ENCODE results near the gene TMEM120A. TPM values are rescaled to one million over a fixed set of nuclear protein-coding genes. Genes with fewer than 3 reads are reported as not detected.
A peak's percentile ranks its signal among the peaks of the same experiment; 100 is the strongest.

Gene TMEM120A
- total and polyA plus RNA-seq, 5 donors = 67.7 to 111 (median 84.1) TPM

GRCh38 chr7:75995996-75996395 is 1.6 kb upstream of the TMEM120A start:
- Histone ChIP-seq H3K4me3 (ENCODE audit: low read length) (no peak overlapping the region), H3K9me3 (ENCODE audit: control insufficient read depth, low read length) (no peaks in the 10 kb centered on the region), H3K27ac (ENCODE audit: low read length) (no peak overlapping the region), H3K4me1 (ENCODE audit: control insufficient read depth, insufficient read depth, low read length) (peaks cover 7% of the 10 kb centered on the region), H3K27me3 (ENCODE audit: control insufficient read depth, insufficient read depth) (no peaks in the 10 kb centered on the region)
- ATAC-seq (no peak), DNase-seq (no peak)
- 98% methylated on average over 5 of the region's 5 CpGs for WGBS
- intact Hi-C loops (cut with DNase I) = no loop called here

GRCh38 chr7:75995052-75995471 is 667 bp upstream of the TMEM120A start:
- no peaks in the 10 kb centered on the region for H3K9me3 ChIP-seq (ENCODE audit: control insufficient read depth, low read length)
- peak; percentile 0 to 1 for ATAC-seq
- peaks cover 12% of the 10 kb centered on the region for H3K4me1 ChIP-seq (ENCODE audit: control insufficient read depth, insufficient read depth, low read length)
- H3K27ac ChIP-seq (ENCODE audit: low read length) = peak overlapping the region; percentile 93
- 41% methylated on average over 11 of the region's 11 CpGs for WGBS
- no peaks in the 10 kb centered on the region for H3K27me3 ChIP-seq (ENCODE audit: control insufficient read depth, insufficient read depth)
- peak overlapping the region; percentile 30 for H3K4me3 ChIP-seq (ENCODE audit: low read length)
- DNase-seq = peak; percentile 56 to 84 (median 80)
- intact Hi-C loops (cut with DNase I) = no loop called here

- Histone ChIP-seq H3K27me3 (ENCODE audit: control insufficient read depth, insufficient read depth) (no peaks in the 10 kb centered on the region), H3K9me3 (ENCODE audit: control insufficient read depth, low read length) (no peaks in the 10 kb centered on the region), H3K27ac (ENCODE audit: low read length) (peak overlapping the region; percentile 84), H3K4me3 (ENCODE audit: low read length) (peak overlapping the region; percentile 69), H3K4me1 (ENCODE audit: control insufficient read depth, insufficient read depth, low read length) (peaks cover 14% of the 10 kb centered on the region)
- 2% methylated on average over 40 of the region's 40 CpGs for WGBS
- intact Hi-C loops (cut with DNase I) = loop anchor here in 1 of 4 donors (5.0 kb wide), 1 partner anchor 77 kb away; the partner anchor contains the start of gene POR
- peak; percentile 90 to 94 (median 92) for DNase-seq
- peak; percentile 59 to 70 for ATAC-seq
Observed at GRCh38 chr7:75993689-75994387, 557 bp downstream of the TMEM120A start.

GRCh38 chr7:75992083-75992755 is 2.2 kb downstream of the TMEM120A start:
- no peak overlapping the region for H3K4me3 ChIP-seq (ENCODE audit: low read length)
- peak overlapping the region; percentile 53 for H3K27ac ChIP-seq (ENCODE audit: low read length)
- H3K27me3 ChIP-seq (ENCODE audit: control insufficient read depth, insufficient read depth) = no peaks in the 10 kb centered on the region
- peaks cover 14% of the 10 kb centered on the region for H3K4me1 ChIP-seq (ENCODE audit: control insufficient read depth, insufficient read depth, low read length)
- DNase-seq (peak; percentile 61 to 76 (median 69)), ATAC-seq (no peak)
- WGBS = 74% methylated on average over 20 of the region's 20 CpGs
- intact Hi-C loops (cut with DNase I) = loop anchor here in 1 of 4 donors (5.0 kb wide), 1 partner anchor 75 kb away; the partner anchor contains the start of gene POR
- no peaks in the 10 kb centered on the region for H3K9me3 ChIP-seq (ENCODE audit: control insufficient read depth, low read length)

GRCh38 chr7:75991531-75992082 is 2.8 kb downstream of the TMEM120A start:
- intact Hi-C loops (cut with DNase I) = loop anchor here in 1 of 4 donors (5.0 kb wide), 1 partner anchor 74 kb away; the partner anchor contains the start of gene POR
- DNase-seq = no peak
- ATAC-seq = no peak
- WGBS = 97% methylated on average over 9 of the region's 9 CpGs
- Histone ChIP-seq H3K4me1 (ENCODE audit: control insufficient read depth, insufficient read depth, low read length) (peaks cover 14% of the 10 kb centered on the region), H3K9me3 (ENCODE audit: control insufficient read depth, low read length) (no peaks in the 10 kb centered on the region), H3K27ac (ENCODE audit: low read length) (no peak overlapping the region), H3K27me3 (ENCODE audit: control insufficient read depth, insufficient read depth) (no peaks in the 10 kb centered on the region), H3K4me3 (ENCODE audit: low read length) (no peak overlapping the region)

GRCh38 chr7:75989500-75990388 is 4.7 kb downstream of the TMEM120A start:
- intact Hi-C loops (cut with DNase I) = loop anchor here in 2 of 4 donors (5.0 to 10.0 kb wide), 2 partner anchors 65 to 72 kb away; partner anchors contain the start of gene POR (in 1 of the 2)

GRCh38 chr7:75988568-75989499 is 5.6 kb downstream of the TMEM120A start:
- peaks cover 14% of the 10 kb centered on the region for H3K4me1 ChIP-seq (ENCODE audit: control insufficient read depth, insufficient read depth, low read length)
- intact Hi-C loops (cut with DNase I) = loop anchor here in 1 of 4 donors (10.0 kb wide), 1 partner anchor 66 kb away; no protein-coding TSS in a partner anchor
- 41% methylated on average over 24 of the region's 31 CpGs for WGBS

More at GRCh38 chr7:75989500-75990388, 4.7 kb downstream of the TMEM120A start:
- H3K4me3 ChIP-seq (ENCODE audit: low read length) = no peak overlapping the region
- H3K4me1 ChIP-seq (ENCODE audit: control insufficient read depth, insufficient read depth, low read length) = peaks cover 14% of the 10 kb centered on the region
- peak; percentile 74 to 91 (median 88) for DNase-seq
- 42% methylated on average over 21 of the region's 21 CpGs for WGBS
- peak in 1 of 2 donors; percentile 1 for ATAC-seq
- H3K27ac ChIP-seq (ENCODE audit: low read length) = peak overlapping the region; percentile 93
- no peaks in the 10 kb centered on the region for H3K9me3 ChIP-seq (ENCODE audit: control insufficient read depth, low read length)
- no peaks in the 10 kb centered on the region for H3K27me3 ChIP-seq (ENCODE audit: control insufficient read depth, insufficient read depth)

GRCh38 chr7:75987805-75988567 is 6.4 kb downstream of the TMEM120A start:
- Histone ChIP-seq H3K27ac (ENCODE audit: low read length) (no peak overlapping the region), H3K4me3 (ENCODE audit: low read length) (no peak overlapping the region), H3K9me3 (ENCODE audit: control insufficient read depth, low read length) (no peaks in the 10 kb centered on the region), H3K27me3 (ENCODE audit: control insufficient read depth, insufficient read depth) (no peaks in the 10 kb centered on the region), H3K4me1 (ENCODE audit: control insufficient read depth, insufficient read depth, low read length) (peaks cover 8% of the 10 kb centered on the region)
- WGBS = 86% methylated on average over 30 of the region's 30 CpGs
- ATAC-seq (no peak), DNase-seq (peak in 1 of 3 donors; percentile 13)
- intact Hi-C loops (cut with DNase I) = loop anchor here in 1 of 4 donors (10.0 kb wide), 1 partner anchor 67 kb away; no protein-coding TSS in a partner anchor

More at GRCh38 chr7:75988568-75989499, 5.6 kb downstream of the TMEM120A start:
- H3K27me3 ChIP-seq (ENCODE audit: control insufficient read depth, insufficient read depth) = no peaks in the 10 kb centered on the region
- DNase-seq (peak; percentile 56 to 87 (median 82)), ATAC-seq (peak in 1 of 2 donors; percentile 12)
- no peak overlapping the region for H3K4me3 ChIP-seq (ENCODE audit: low read length)
- H3K27ac ChIP-seq (ENCODE audit: low read length) = peak overlapping the region; percentile 93
- H3K9me3 ChIP-seq (ENCODE audit: control insufficient read depth, low read length) = no peaks in the 10 kb centered on the region

Data from right cardiac atrium (tissue), 5 donors.